Endothelial cell of umbilical vein (primary cell): Measurements from ENCODE around the gene CHN2. TPM values are rescaled to one million over a fixed set of nuclear protein-coding genes. Genes with fewer than 3 reads are reported as not detected.

Experiments used
- BruUV-seq: library from RNA; stranded (reverse); fragments of 400-500 nt; replicated peaks from 2 replicates; lab custom pipeline; 2021; lab: Mats Ljungman, UMichigan
- CTCF ChIA-PET: fragments of 300-600, 350-600 bp; sonication (Branson Sonifier 250); formaldehyde crosslinking; loops from one replicate; lab custom pipeline; 2021; ENCODE audit warnings: antibody characterized with exemption, inconsistent platforms; lab: Charles Lee
- POLR2A ChIA-PET: fragments of 300-600, 350-600 bp; sonication (Branson Sonifier 250); formaldehyde crosslinking; loops from one replicate; lab custom pipeline; 2021; ENCODE audit warnings: antibody characterized with exemption, inconsistent platforms; lab: Charles Lee
- DNase-seq: peaks from one replicate; pipeline ENCODE4 v3.0.0-alpha.2; 2011; ENCODE audit warnings: low read depth, low spot score
- FAIRE-seq: peaks from 2 replicates; lab custom pipeline; 2011; peaks lifted over from hg19 to GRCh38; lab: Jason Lieb, UNC
- H2AFZ ChIP-seq: 2 replicates; pipeline ENCODE4 v1.6.0; 2012; ENCODE audit warnings: low read depth, low read length, control low read depth, inconsistent platforms
- H3K27ac ChIP-seq: 2 replicates; pipeline ENCODE4 v1.5.1; 2011; ENCODE audit warnings: low read depth, mild to moderate bottlenecking, control low read depth, low read length, moderate library complexity; ENCODE audit not compliant: insufficient read depth
- H3K27me3 ChIP-seq, 2 experiments: 2 replicates each; pipeline versions ENCODE4 v1.6.0 to v1.6.1; 2011; ENCODE audit warnings: low read length in 2 of 2, mixed read lengths in 1 of 2; ENCODE audit not compliant: control insufficient read depth in 2 of 2, insufficient read depth in 2 of 2
- H3K36me3 ChIP-seq, 2 experiments: 2 replicates in 1 of 2; 3 replicates in 1 of 2; pipeline ENCODE4 v1.5.1; 2011; ENCODE audit warnings: low read length in 2 of 2, mild to moderate bottlenecking in 1 of 2, moderate library complexity in 1 of 2; ENCODE audit not compliant: control insufficient read depth in 2 of 2, insufficient read depth in 2 of 2; ENCODE audit errors: extremely low read depth in 1 of 2
- H3K4me1 ChIP-seq: 3 replicates; pipeline ENCODE4 v1.5.1; 2011; ENCODE audit warnings: mild to moderate bottlenecking, low read length; ENCODE audit not compliant: control insufficient read depth, insufficient read depth; ENCODE audit errors: extremely low read depth
- H3K4me2 ChIP-seq: 2 replicates; pipeline ENCODE4 v1.6.1; 2011; ENCODE audit warnings: low read length, control low read depth, mixed read lengths; ENCODE audit not compliant: insufficient read depth
- H3K4me3 ChIP-seq, 3 experiments: fragments of 200-600 bp in 1 of 3; sonication (generic), shearing (Covaris generic) in 1 of 3; replicated peaks in 1 of 3; 2 replicates each; pipeline ENCODE4 v1.5.1; 2011 to 2016; ENCODE audit warnings: control low read depth in 3 of 3, low read length in 3 of 3, mild to moderate bottlenecking in 2 of 3, inconsistent platforms in 1 of 3, low read depth in 1 of 3, moderate library complexity in 1 of 3; ENCODE audit not compliant: insufficient read depth in 1 of 3
- H3K79me2 ChIP-seq: 2 replicates; pipeline ENCODE4 v1.6.0; 2012; ENCODE audit warnings: low read length, inconsistent platforms; ENCODE audit not compliant: control insufficient read depth, insufficient read depth
- H3K9ac ChIP-seq: replicated peaks from 2 replicates; pipeline ENCODE3; 2011; ENCODE audit warnings: low read length, control low read depth; ENCODE audit not compliant: insufficient read depth; ENCODE audit errors: extremely low read depth
- H3K9me1 ChIP-seq: replicated peaks from 3 replicates; pipeline ENCODE4 v1.6.0; 2011; ENCODE audit warnings: mild to moderate bottlenecking, low read length; ENCODE audit not compliant: control insufficient read depth, insufficient read depth; ENCODE audit errors: extremely low read depth
- H3K9me3 ChIP-seq: replicated peaks from 2 replicates; pipeline ENCODE4 v1.5.1; 2012; ENCODE audit warnings: low read length, inconsistent platforms; ENCODE audit not compliant: control insufficient read depth, insufficient read depth
- H4K20me1 ChIP-seq: replicated peaks from 2 replicates; pipeline ENCODE3; 2011; ENCODE audit warnings: mild to moderate bottlenecking, low read length; ENCODE audit not compliant: control insufficient read depth, insufficient read depth; ENCODE audit errors: extremely low read depth
- EZH2 ChIP-seq: IDR thresholded peaks from 2 replicates; pipeline ENCODE4 v1.6.1; 2012; ENCODE audit warnings: borderline replicate concordance, low read depth, mild to moderate bottlenecking, moderate library complexity, low read length, inconsistent platforms; ENCODE audit not compliant: severe bottlenecking
- FOS ChIP-seq: IDR thresholded peaks from 2 replicates; pipeline ENCODE4 v1.6.1; 2011; ENCODE audit warnings: mild to moderate bottlenecking, low read length, moderate library complexity, borderline replicate concordance; ENCODE audit not compliant: insufficient read depth
- GATA2 ChIP-seq: IDR thresholded peaks from 2 replicates; pipeline ENCODE4 v1.7.0; 2011; ENCODE audit warnings: low read depth, mild to moderate bottlenecking, moderate library complexity, mixed read lengths, low read length; ENCODE audit not compliant: insufficient read length, insufficient read depth
- JUN ChIP-seq: IDR thresholded peaks from 2 replicates; pipeline ENCODE4 v1.6.1; 2011; ENCODE audit warnings: borderline replicate concordance, low read depth; ENCODE audit not compliant: insufficient read length, insufficient read depth
- MAX ChIP-seq: IDR thresholded peaks from 2 replicates; pipeline ENCODE4 v1.6.1; 2011; ENCODE audit not compliant: insufficient read depth, insufficient read length
- MYC ChIP-seq: IDR thresholded peaks from one replicate; pipeline ENCODE4 v1.6.1; 2011; ENCODE audit warnings: mild to moderate bottlenecking, low read depth, low read length
- POLR2A ChIP-seq: IDR thresholded peaks from 2 replicates; pipeline ENCODE4 v1.6.1; 2012; ENCODE audit warnings: low read depth, mild to moderate bottlenecking, control low read depth, low read length
- POLR2AphosphoS5 ChIP-seq: IDR thresholded peaks from 2 replicates; pipeline ENCODE4 v1.6.1; 2012; ENCODE audit warnings: low read depth, mild to moderate bottlenecking, control low read depth, low read length, moderate library complexity; ENCODE audit not compliant: insufficient read depth
- dilution Hi-C: fragments of 300-500 bp; cut with MboI; formaldehyde crosslinking; loops from one replicate; pipeline ENCODE4 v1.15.0; 2019; ENCODE audit warnings: low sequenced_read_pairs; ENCODE audit not compliant: extremely low pct_ligation_motif_present
- intact Hi-C: fragments of 100-400 bp; cut with micrococcal nuclease; formaldehyde crosslinking; loops from one replicate; pipeline ENCODE4 v1.10.0; 2022
- polyA plus RNA-seq, 4 experiments: library from polyadenylated mRNA; depleted of rRNA in 3 of 4; stranded (reverse) in 3 of 4; unstranded in 1 of 4; fragments of >200 nt; gene quantifications; 2 replicates each; pipeline versions ENCODE4 v1.2.1 to v1.2.3, GENCODE V29; 2011 to 2012; ENCODE audit warnings: missing spikeins in 1 of 4
- total RNA-seq: library from RNA; stranded (reverse); gene quantifications from 2 replicates; pipeline ENCODE4 v1.2.3, GENCODE V29; 2021
- TF ChIP-seq, protein P1 (sequence below), 2 donors: IDR thresholded peaks; 1 replicate in 1 of 2; 2 replicates in 1 of 2; pipeline ENCODE4 v1.5.1; 2011; ENCODE audit warnings: low read length in 2 of 2, mild to moderate bottlenecking in 2 of 2, moderate library complexity in 2 of 2, control low read depth in 1 of 2, inconsistent platforms in 1 of 2, low read depth in 1 of 2; ENCODE audit not compliant: insufficient read depth in 1 of 2; ENCODE audit errors: extremely low read depth in 1 of 2

CHN2 gene
- total and polyA plus RNA-seq, 2 donors (not counting 3 experiments of a cell fraction or from before 2014, with no cell fraction given) = 1.4 to 5.0 TPM

GRCh38 chr7:29505931-29506330 is 311.4 kb downstream of the CHN2 start:
- Histone ChIP-seq H3K9ac (no peak overlapping the region), H3K4me3 (no peak overlapping the region), H2AFZ (no peak overlapping the region), H3K9me3 (no peaks in the 10 kb centered on the region), H3K79me2 (no peaks in the 10 kb centered on the region), H3K27ac (peak overlapping the region; percentile 8), H3K4me2 (no peak overlapping the region), H3K27me3 (no peaks in the 10 kb centered on the region), H3K36me3 (no peaks in the 10 kb centered on the region), H4K20me1 (no peaks in the 10 kb centered on the region), H3K4me1 (peaks cover 24% of the 10 kb centered on the region), H3K9me1 (no peaks in the 10 kb centered on the region)
- DNase-seq = no peak
- ChIA-PET POLR2A (no interaction called here), CTCF (no interaction called here)
- dilution Hi-C loops = no loop called here
- FAIRE-seq = no peak
- intact Hi-C loops = no loop called here
- BruUV-seq = no TSS peak
- TF ChIP-seq POLR2A = no peak
- no peak for TF ChIP-seq MAX

DNA sequence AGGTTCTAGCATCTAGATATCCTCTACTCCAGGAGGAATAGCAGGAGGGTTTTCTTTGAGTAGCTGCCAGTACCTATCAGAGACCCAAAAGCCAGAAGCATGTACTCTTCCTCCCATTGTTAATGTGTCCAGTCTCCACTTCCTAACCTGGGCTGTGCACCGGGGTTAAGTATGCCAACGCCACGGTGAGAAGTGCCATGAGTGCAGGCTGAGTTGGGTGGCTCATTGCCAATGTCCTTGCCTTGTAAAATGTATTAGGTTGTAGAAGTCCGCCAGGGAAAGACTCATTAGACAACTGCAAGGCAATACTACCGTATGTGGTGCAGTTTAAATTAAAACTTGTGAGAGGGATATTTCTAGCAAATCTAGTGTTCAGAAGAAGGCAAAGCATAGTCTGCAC is 314.0 kb downstream of the CHN2 start:
- H3K27ac ChIP-seq = no peak overlapping the region
- no peaks in the 10 kb centered on the region for H4K20me1 ChIP-seq
- ChIA-PET POLR2A (no interaction called here), CTCF (no interaction called here)
- no peaks in the 10 kb centered on the region for H3K9me3 ChIP-seq
- DNase-seq (peak; percentile 17), FAIRE-seq (no peak)
- TF ChIP-seq FOS = no peak
- no peak for TF ChIP-seq JUN
- TF ChIP-seq EZH2 = no peak
- TF ChIP-seq MAX = no peak
- no peak for TF ChIP-seq MYC
- TF ChIP-seq, protein P1, sequence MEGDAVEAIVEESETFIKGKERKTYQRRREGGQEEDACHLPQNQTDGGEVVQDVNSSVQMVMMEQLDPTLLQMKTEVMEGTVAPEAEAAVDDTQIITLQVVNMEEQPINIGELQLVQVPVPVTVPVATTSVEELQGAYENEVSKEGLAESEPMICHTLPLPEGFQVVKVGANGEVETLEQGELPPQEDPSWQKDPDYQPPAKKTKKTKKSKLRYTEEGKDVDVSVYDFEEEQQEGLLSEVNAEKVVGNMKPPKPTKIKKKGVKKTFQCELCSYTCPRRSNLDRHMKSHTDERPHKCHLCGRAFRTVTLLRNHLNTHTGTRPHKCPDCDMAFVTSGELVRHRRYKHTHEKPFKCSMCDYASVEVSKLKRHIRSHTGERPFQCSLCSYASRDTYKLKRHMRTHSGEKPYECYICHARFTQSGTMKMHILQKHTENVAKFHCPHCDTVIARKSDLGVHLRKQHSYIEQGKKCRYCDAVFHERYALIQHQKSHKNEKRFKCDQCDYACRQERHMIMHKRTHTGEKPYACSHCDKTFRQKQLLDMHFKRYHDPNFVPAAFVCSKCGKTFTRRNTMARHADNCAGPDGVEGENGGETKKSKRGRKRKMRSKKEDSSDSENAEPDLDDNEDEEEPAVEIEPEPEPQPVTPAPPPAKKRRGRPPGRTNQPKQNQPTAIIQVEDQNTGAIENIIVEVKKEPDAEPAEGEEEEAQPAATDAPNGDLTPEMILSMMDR (IDR thresholded peaks at IDR 0.05; ENCODE audit: extremely low read depth in 1 of 2, insufficient read depth in 1 of 2, low read depth in 1 of 2, low read length in 2 of 2) = no peak
- TF ChIP-seq GATA2 = no peak
- no peak for TF ChIP-seq POLR2A
- TF ChIP-seq POLR2AphosphoS5 = no peak
- no peak overlapping the region for H3K4me2 ChIP-seq
- intact Hi-C loops = no loop called here
- H3K36me3 ChIP-seq = no peaks in the 10 kb centered on the region
- H3K27me3 ChIP-seq = no peaks in the 10 kb centered on the region
- H3K9me1 ChIP-seq = no peaks in the 10 kb centered on the region
- dilution Hi-C loops = no loop called here
- H3K79me2 ChIP-seq = no peaks in the 10 kb centered on the region
- no peak overlapping the region for H3K4me3 ChIP-seq
- peaks cover 17% of the 10 kb centered on the region for H3K4me1 ChIP-seq
- H3K9ac ChIP-seq = no peak overlapping the region
- BruUV-seq = no TSS peak
- H2AFZ ChIP-seq = no peak overlapping the region
